IPS-NIHi11 (cell line): Measurements from ENCODE around the gene RAB22A.
A peak's percentile ranks its signal among the peaks of the same experiment; 100 is the strongest.
"Not testable (repeated sequence)": the region's sequence is repeated elsewhere in the genome, so short reads cannot be mapped to it uniquely, and the experiment has no call there.

Source experiments
- DNase-seq: peaks from one replicate; pipeline ENCODE4 v3.0.0; 2012; ENCODE audit warnings: mixed read lengths, low spot score

RAB22A gene

GRCh38 chr20:58389324-58389967 is 79.9 kb downstream of the RAB22A start:
- DNase-seq = peak; percentile 45

- DNase-seq = no peak
These were observed 80.6 kb downstream of the RAB22A start for GRCh38 chr20:58389968-58390658.

- DNase-seq = no peak
These were observed 81.1 kb downstream of the RAB22A start for GRCh38 chr20:58390659-58391035.

- DNase-seq = no peak
These were observed 82.8 kb downstream of the RAB22A start for GRCh38 chr20:58392286-58392685.

- DNase-seq = no peak
These were observed 83.8 kb downstream of the RAB22A start for GRCh38 chr20:58393299-58393698.

- DNase-seq = no peak
These were observed 85.3 kb downstream of the RAB22A start for GRCh38 chr20:58394801-58395200.

GRCh38 chr20:58395604-58396003 is 86.1 kb downstream of the RAB22A start:
- DNase-seq = no peak

GRCh38 chr20:58397429-58397828 is 87.9 kb downstream of the RAB22A start:
- no peak for DNase-seq

GRCh38 chr20:58398254-58398653 is 88.7 kb downstream of the RAB22A start:
- DNase-seq = no peak

GRCh38 chr20:58399926-58400325 is 90.4 kb downstream of the RAB22A start:
- no peak for DNase-seq

- no peak for DNase-seq
These were observed 91.6 kb downstream of the RAB22A start for GRCh38 chr20:58401162-58401561.

- DNase-seq = no peak
These were observed 92.8 kb downstream of the RAB22A start for GRCh38 chr20:58402305-58402704.

GRCh38 chr20:58402827-58403226 is 93.3 kb downstream of the RAB22A start:
- DNase-seq = no peak

GRCh38 chr20:58403272-58403671 is 93.8 kb downstream of the RAB22A start:
- no peak for DNase-seq

- no peak for DNase-seq
These were observed 96.2 kb downstream of the RAB22A start for GRCh38 chr20:58405504-58406291.

GRCh38 chr20:58406422-58407001 is 97.0 kb downstream of the RAB22A start:
- DNase-seq = no peak

GRCh38 chr20:58407201-58407873 is 97.8 kb downstream of the RAB22A start:
- no peak for DNase-seq

- DNase-seq = no peak
These were observed 98.5 kb downstream of the RAB22A start for GRCh38 chr20:58407966-58408557.

- no peak for DNase-seq
These were observed 99.2 kb downstream of the RAB22A start for GRCh38 chr20:58408603-58409246.

- DNase-seq = not testable (repeated sequence)
These were observed 104.7 kb downstream of the RAB22A start for GRCh38 chr20:58414216-58414615.

- not testable (repeated sequence) for DNase-seq
These were observed 105.3 kb downstream of the RAB22A start for GRCh38 chr20:58414786-58415185.
